Hematopoietic multipotent progenitor cell treated with erythropoietin and hydrocortisone succinate and interleukin-3 and kit ligand, for 4 days (in vitro differentiated cells): ENCODE measurements around the gene RTN4IP1.

Experiments used
- DNase-seq: peaks from one replicate; pipeline ENCODE4 v3.0.0-alpha.2; 2015

The RTN4IP1 gene

GRCh38 chr6:106546261-106546690 lies 83.0 kb downstream of the RTN4IP1 start:
- no peak for DNase-seq

DNA sequence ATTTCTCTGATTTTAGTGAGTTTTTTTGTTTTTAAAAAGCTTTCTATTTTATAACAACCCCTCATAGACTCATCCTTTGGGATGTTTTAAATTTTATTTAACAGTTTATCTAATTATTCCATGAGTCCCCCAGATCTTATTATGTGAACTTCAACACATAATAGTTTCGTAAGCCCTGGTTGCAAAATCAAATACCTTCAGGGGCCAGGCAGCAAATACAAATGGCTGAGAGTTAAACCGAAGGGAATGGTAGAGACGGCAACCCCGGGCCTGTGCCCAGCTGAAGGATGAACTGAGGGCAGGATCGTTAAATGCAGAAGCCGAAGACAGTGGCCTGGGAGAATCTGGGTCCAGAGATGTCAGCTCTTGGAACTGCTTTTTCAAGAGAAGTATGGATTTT lies 88.4 kb downstream of the RTN4IP1 start:
- no peak for DNase-seq

DNA sequence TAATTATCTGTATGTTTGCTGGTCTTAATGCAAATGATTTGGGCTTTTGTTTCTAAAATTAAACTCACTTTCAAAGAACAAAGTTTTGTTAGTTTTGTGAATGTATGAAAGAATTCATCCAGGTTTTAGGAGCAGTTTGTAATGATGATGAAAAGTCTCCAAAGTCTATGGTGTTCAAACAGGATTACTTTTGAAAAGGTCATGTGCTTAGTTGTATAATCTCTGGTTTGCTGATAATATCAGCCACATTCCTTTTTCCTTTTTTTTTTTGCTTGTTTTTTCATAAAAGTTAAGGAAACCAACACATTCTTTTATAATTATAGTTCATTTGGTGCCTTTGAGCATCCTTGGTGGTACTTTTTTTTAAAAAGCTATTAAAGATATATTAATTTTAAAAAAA lies 88.9 kb downstream of the RTN4IP1 start:
- no peak for DNase-seq

DNA sequence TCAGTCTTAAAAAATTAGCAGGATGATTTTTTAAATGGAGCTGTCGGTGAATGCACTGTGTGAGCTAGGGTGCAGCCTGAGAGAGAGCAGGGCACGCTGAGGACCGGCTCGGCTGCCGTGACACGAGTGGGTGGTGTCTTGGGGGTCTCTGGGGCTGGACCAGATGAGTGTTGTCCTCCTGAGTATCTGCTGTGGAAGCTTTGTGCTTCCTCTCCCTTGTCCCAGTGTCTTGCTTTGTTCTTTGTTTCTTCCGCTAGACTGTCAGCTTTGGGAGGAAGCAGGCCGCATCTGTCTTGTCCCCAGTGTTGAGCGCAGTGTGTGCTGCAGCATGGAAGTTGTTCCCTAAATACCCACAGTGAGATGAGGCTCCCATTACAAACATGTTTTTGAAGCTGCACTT lies 89.4 kb downstream of the RTN4IP1 start:
- peak; percentile 24 for DNase-seq

- peak; percentile 41 for DNase-seq
Observed at GRCh38 chr6:106538145-106538544, 91.2 kb downstream of the RTN4IP1 start.

DNA sequence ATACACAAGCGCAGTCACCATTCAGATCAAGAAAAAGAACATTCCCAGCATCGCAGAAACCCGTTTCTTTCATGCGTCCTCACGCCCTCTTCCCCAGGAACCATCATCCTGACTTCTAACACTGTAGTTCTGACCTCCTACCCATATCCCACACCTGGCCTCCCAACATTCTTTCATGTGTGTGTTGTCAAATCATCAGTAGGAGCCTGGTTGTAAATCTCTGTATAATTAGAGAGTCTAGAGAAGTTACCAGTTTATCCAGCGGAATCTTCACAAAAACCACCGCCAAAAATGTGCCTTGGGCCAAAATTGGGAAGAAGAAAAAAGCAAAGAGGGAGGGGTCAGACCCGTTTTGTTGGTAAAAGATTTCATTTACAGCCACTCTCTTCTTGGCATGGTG lies 91.6 kb downstream of the RTN4IP1 start:
- no peak for DNase-seq

DNA sequence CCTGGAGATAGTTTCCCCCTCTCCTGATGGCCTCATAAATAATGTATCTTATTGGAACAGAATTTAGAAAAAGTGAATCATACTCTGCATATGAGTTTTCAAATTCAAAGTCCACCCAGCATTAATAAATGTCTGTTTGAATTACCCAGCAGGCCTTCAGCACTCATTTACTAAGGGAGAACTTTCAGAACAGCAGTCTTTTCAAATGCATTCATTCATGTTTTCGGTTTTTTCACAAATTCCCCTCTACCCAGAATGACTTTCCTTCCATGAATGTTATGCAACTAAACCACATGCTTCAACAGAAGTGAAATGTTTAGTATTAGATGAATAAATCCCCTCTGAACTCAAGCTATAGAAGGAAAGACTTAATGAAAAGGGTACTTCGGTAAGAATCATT lies 92.4 kb downstream of the RTN4IP1 start:
- peak; percentile 35 for DNase-seq

- no peak for DNase-seq
Observed at GRCh38 chr6:106536357-106536756, 92.9 kb downstream of the RTN4IP1 start.

- no peak for DNase-seq
Observed at GRCh38 chr6:106535012-106535411, 94.3 kb downstream of the RTN4IP1 start.

DNA sequence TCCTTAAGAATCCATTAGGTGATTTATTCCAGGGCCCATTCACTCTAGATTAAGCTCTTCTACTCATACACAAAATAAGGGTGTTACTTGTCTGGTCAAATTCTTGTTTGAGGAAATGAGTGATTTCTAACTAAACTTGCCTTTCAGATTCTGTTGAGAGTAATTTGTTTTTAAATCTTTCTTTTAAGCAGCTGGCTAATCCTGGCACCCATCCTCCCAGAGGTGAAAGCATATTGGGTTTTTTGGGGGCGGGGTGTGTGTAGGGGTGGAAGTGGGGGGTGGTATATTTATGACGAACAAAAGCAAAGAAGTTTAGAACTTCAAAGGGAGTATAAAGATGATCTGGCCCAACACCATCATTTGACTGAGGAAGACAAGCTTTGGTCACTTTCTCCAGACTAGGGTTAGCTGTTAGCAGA lies 94.7 kb downstream of the RTN4IP1 start:
- DNase-seq, result no peak

DNA sequence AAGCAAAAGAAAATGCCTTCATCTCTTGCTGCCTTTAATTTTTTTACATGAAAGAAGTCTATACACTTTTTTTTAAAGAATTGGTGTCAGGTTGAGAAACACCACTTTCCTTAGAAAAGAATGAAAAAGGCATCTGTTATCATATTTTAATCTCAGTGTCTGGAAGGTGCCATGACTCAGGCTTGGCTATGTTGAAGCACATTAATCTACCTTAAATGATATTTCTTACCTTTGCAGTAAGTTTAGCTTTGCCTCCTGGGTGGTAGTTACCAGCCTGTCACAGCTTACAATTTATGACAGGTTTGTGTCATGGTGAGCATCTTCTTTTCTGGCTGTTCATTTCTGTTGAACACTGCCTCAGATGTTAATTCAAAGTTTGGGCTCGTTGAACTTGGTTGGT lies 95.3 kb downstream of the RTN4IP1 start:
- DNase-seq, result no peak

DNA sequence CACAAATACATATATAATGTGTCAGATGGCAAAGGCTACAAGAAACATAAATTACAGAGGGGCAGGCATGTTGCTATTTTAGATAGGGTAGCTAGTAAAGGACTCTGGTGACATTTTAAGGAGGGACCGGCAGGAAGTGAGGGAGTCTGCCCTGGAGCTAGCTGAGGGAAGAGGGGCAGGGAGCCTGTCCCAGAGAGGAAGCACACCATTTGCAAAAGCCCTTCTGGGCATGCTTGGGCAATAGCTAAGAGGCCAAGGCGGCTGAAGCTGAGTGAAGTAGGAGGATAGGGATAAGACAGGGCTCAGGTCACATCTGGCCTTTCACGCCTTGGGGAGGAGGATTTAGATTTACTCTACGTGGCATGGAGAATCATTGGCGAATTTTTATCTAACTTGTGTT lies 96.2 kb downstream of the RTN4IP1 start:
- no peak for DNase-seq

DNA sequence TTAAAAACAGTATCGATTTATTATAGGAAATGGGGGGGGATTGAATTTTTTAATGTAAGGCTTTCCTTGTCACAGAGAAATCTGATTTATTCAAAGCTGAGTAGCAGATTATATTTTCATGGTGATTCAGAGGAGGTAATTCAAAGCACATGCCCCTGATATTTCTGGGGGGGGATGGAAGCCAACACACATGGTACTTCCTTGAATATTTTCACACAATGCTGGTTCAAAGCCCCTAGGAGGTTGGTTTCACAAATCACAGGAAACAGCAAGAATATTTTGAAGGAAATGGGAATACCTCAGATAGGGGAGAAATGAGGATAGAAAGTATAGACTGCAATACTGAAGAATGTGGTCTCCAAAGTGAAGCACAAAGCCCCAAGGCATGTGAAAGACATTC lies 98.8 kb downstream of the RTN4IP1 start:
- no peak for DNase-seq

DNA sequence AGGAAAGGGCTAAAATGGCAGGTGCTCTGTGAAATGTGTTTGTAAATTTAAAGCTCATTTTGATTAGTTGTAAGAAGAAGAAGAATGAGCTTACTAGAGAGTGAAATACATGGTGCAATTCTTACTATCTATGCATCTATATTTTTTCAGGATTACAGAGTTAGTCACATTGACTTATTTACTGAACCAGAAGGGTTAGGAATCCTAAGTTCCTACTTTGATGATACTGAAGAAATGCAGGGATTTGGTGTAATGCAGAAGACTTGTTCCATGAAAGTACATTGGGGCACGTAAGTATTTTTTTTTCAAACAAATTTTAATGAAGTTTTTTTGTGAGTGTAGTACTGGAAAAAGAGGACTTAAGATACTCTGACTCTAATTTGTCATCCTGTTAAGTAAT lies 99.3 kb downstream of the RTN4IP1 start:
- DNase-seq, result no peak

DNA sequence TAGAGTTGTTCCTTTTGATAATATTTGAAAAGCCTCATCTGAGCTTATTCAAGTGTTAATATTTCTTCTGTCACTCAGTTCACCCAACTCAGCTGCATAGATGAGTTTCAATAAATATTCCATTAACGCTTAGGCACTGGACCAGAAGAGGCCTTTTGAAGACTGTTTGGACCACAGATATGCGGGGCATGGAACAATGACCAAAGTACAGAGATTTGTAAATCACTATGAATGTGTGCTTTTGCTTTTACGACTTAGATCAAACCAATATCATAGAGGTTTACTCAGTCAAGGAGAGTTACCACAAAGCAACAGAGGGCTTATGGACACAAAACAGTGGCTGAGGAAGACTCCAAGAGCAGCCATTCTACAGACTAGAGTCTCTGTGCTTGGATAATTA lies 99.9 kb downstream of the RTN4IP1 start:
- DNase-seq, result no peak

DNA sequence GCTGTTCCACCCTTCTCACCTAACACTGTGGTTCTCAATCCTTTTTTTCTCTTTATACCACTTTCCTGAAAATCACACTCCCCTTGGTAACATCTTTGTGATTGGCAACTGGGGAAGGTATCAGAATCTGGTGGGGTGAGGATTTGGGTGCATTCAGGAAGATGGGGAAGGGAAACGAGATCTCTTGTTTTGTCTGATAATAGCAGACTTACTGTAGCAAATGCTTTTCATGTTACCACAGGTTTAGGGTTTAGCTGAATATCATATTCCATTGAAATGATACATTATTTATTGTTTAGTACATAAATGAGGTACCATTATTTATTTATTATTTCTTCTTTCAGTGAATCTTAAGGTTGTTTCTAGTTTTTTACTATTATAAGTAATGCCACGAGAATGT lies 100.8 kb downstream of the RTN4IP1 start:
- DNase-seq, result no peak

GRCh38 chr6:106527979-106528378 lies 101.3 kb downstream of the RTN4IP1 start:
- no peak for DNase-seq

GRCh38 chr6:106527117-106527516 lies 102.2 kb downstream of the RTN4IP1 start:
- no peak for DNase-seq

DNA sequence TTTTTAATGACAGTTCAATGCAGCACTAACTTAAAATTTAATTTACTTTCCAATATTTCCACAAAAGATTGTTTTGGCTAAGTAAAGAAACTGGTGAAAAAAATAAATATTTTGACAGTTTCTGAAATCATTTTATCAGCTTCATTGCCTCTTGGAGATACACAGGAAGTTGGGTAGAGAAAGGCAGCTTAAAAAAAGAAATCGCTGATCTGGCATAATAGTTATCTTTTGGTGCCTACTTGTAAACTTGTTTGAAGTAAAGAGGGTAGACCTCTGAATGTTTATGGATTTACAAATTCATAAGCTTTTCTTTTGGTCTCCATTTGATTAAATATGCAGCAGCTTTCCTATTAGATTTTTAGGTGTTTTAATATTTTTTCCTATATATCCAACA lies 103.4 kb downstream of the RTN4IP1 start:
- DNase-seq, result no peak

GRCh38 chr6:106525107-106525881 lies 104.0 kb downstream of the RTN4IP1 start:
- DNase-seq, result no peak

- peak; percentile 35 for DNase-seq
Observed at GRCh38 chr6:106522562-106523250, 106.6 kb downstream of the RTN4IP1 start.
